Ishikawa (cell line): Measurements from ENCODE around the gene PRR23C.

Source experiments
- CEBPB ChIP-seq: IDR thresholded peaks from 2 replicates; pipeline ENCODE4 v1.6.1; 2012
- CREB1 ChIP-seq: IDR thresholded peaks from 2 replicates; pipeline ENCODE4 v1.6.1; 2012; ENCODE audit warnings: low read depth
- EGR1 ChIP-seq: IDR thresholded peaks from 2 replicates; pipeline ENCODE4 v1.6.1; 2012
- EP300 ChIP-seq: IDR thresholded peaks from 2 replicates; pipeline ENCODE4 v1.6.1; 2012; ENCODE audit warnings: borderline replicate concordance
- FOXM1 ChIP-seq: IDR thresholded peaks from 2 replicates; pipeline ENCODE4 v1.6.1; 2012; ENCODE audit warnings: low read depth, borderline replicate concordance
- NFIC ChIP-seq: IDR thresholded peaks from 2 replicates; pipeline ENCODE4 v1.6.1; 2012
- RAD21 ChIP-seq: IDR thresholded peaks from 2 replicates; pipeline ENCODE4 v1.6.1; 2012; ENCODE audit warnings: low read depth
- REST ChIP-seq: IDR thresholded peaks from 2 replicates; pipeline ENCODE4 v1.6.1; 2012; ENCODE audit warnings: low read depth, mild to moderate bottlenecking
- TAF1 ChIP-seq: IDR thresholded peaks from 2 replicates; pipeline ENCODE4 v1.6.1; 2012; ENCODE audit warnings: low read depth, mild to moderate bottlenecking
- TCF12 ChIP-seq: IDR thresholded peaks from 2 replicates; pipeline ENCODE4 v1.6.1; 2012; ENCODE audit warnings: low read depth
- TEAD4 ChIP-seq: IDR thresholded peaks from 2 replicates; pipeline ENCODE4 v1.6.1; 2012
- YY1 ChIP-seq: IDR thresholded peaks from 2 replicates; pipeline ENCODE4 v1.6.1; 2012; ENCODE audit warnings: low read depth
- ZBTB7A ChIP-seq: IDR thresholded peaks from 2 replicates; pipeline ENCODE4 v1.6.1; 2012; ENCODE audit warnings: low read depth
- TF ChIP-seq, protein P1 (sequence below): IDR thresholded peaks from 2 replicates; pipeline ENCODE4 v1.6.1; 2012
- TF ChIP-seq, protein P2 (sequence below): IDR thresholded peaks from 2 replicates; pipeline ENCODE4 v1.6.1; 2012

PRR23C gene

GRCh38 chr3:139084176-139084575 is 39.5 kb upstream of the PRR23C start:
- TF ChIP-seq RAD21 (no peak), YY1 (no peak), EGR1 (no peak), TEAD4 (no peak), CREB1 (no peak), FOXM1 (no peak), ZBTB7A (no peak), CEBPB (no peak), TAF1 (no peak), TCF12 (no peak), REST (no peak), NFIC (no peak), EP300 (no peak)
- TF ChIP-seq, protein P1, sequence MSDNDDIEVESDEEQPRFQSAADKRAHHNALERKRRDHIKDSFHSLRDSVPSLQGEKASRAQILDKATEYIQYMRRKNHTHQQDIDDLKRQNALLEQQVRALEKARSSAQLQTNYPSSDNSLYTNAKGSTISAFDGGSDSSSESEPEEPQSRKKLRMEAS, result no peak
- TF ChIP-seq, protein P2, sequence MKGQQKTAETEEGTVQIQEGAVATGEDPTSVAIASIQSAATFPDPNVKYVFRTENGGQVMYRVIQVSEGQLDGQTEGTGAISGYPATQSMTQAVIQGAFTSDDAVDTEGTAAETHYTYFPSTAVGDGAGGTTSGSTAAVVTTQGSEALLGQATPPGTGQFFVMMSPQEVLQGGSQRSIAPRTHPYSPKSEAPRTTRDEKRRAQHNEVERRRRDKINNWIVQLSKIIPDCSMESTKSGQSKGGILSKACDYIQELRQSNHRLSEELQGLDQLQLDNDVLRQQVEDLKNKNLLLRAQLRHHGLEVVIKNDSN, result no peak

- TF ChIP-seq TCF12 (no peak), ZBTB7A (no peak), NFIC (no peak), TAF1 (no peak), CEBPB (no peak), TEAD4 (no peak), CREB1 (no peak)
- TF ChIP-seq, protein P2, result no peak
- TF ChIP-seq, protein P1, result no peak
These were observed 29.9 kb upstream of the PRR23C start for GRCh38 chr3:139074565-139075115.

DNA sequence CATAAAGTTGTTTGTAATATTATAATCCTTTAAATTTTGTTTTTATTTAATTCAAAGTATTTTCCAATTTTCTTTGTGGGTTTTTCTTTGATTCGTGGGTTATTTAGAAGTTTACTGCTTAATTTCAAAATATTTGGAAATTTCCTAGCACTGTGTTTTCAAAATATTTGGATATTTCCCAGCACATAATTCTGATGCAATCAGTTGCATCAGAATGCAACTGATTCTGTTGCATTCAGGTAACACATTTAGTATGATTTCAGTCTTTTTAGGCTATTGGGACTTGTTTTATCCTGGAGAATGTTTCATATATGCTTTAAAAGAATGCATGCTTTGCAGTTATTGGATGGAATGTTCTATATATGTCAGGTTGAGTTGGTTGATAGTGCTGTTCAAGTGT is 18.2 kb upstream of the PRR23C start:
- TF ChIP-seq YY1 (no peak), NFIC (no peak), FOXM1 (no peak), EGR1 (no peak), CREB1 (no peak), TCF12 (no peak), REST (no peak), EP300 (no peak), TAF1 (no peak), CEBPB (no peak), ZBTB7A (no peak), TEAD4 (no peak), RAD21 (no peak)
- TF ChIP-seq, protein P1, result no peak
- TF ChIP-seq, protein P2, result no peak

DNA sequence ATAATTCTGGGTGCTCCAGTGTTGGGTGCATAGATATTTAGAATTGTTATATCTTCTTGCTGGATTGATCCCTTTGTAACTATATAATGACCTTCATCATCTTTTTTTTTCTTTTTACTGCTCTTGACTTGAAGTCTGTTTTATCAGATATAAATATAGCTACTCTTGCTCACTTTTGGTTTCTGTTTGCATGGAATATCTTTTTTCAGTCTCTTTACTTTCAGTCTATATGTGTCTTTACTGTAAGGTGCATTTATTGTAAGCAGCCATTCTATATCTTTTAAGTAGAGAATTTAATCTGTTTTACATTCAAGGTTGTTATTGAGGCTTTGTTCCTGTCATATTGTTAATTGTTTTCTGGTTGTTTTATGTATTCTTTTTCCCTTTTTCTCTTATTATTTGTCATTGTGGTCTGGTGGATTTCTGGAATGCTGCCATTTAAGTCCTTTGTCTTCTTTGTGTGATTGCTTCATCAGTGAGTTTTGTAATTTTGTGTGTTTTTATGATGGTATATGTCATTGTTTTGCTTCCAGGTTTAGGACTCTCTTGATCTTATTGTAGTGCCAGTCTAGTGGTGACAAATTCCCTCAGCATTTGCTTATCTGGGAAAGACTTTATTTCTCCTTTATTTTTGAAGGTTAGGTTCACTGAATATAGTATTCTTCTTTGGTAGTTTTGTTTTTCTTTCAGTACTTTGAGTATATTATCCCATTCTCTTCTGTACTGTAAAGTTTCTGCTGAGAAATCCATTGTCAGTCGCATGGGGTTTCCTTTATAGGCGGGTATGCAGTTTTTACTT is 8.3 kb upstream of the PRR23C start:
- TF ChIP-seq TCF12 (no peak), CREB1 (no peak), TEAD4 (no peak), NFIC (no peak), CEBPB (no peak), TAF1 (no peak), EP300 (no peak), ZBTB7A (no peak), FOXM1 (no peak), RAD21 (no peak), EGR1 (no peak), YY1 (no peak), REST (no peak)
- TF ChIP-seq, protein P2, result no peak
- TF ChIP-seq, protein P1, result no peak
